ENCODE results near the gene NRTN. TPM values are rescaled to one million over a fixed set of nuclear protein-coding genes. Genes with fewer than 3 reads are reported as not detected.
A peak's percentile ranks its signal among the peaks of the same experiment; 100 is the strongest.

The NRTN gene
- total RNA-seq, 1 donor: not detected

DNA sequence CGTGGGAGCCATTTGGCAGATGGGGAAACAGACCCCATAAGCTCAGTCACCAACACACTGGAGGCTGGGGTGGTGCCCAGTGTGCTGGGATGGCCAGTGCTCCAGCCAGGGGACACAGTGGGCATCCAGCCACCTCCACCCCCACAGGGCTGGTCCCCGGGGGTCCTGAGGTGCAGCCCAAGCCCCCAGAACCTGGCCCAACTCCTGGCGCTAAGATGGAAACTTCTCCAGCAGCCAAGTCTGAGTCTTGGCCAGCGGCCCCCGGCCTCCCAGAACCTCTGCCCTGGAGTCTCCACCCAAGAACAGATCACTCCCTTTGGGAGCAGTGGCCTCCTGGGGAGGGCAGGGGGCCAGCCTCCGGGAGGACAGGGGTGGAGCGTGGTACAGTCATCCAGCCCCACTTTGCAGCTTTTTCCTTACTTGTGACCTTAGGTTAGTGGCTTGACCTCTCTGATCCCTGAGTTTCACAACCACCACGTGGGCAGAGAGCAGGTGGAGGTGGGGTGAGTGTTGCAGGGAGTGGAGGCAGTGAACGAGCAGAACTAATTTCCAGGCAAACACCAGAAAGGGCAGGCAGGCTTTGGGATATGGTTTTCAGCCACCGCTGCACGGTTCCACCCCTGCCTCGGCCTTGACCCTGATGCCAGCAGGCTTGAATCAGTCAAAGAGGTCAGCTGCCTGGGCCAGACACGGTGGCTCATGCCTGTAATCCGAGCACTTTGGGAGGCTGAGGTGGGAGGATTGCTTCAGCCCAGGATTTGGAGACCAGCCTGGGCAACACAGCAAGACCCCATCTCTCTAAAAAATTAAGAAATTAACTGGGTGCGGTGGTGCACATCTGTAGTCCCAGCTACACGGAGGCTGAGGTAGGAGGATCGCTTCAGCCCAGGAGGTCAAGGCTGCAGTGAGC, 4.3 kb upstream of the NRTN start:
- DNase-seq (ENCODE audit: low read depth): no peak
- H3K4me3 ChIP-seq (ENCODE audit: low read depth, low read length): no peak overlapping the region
- TF ChIP-seq, protein P1, sequence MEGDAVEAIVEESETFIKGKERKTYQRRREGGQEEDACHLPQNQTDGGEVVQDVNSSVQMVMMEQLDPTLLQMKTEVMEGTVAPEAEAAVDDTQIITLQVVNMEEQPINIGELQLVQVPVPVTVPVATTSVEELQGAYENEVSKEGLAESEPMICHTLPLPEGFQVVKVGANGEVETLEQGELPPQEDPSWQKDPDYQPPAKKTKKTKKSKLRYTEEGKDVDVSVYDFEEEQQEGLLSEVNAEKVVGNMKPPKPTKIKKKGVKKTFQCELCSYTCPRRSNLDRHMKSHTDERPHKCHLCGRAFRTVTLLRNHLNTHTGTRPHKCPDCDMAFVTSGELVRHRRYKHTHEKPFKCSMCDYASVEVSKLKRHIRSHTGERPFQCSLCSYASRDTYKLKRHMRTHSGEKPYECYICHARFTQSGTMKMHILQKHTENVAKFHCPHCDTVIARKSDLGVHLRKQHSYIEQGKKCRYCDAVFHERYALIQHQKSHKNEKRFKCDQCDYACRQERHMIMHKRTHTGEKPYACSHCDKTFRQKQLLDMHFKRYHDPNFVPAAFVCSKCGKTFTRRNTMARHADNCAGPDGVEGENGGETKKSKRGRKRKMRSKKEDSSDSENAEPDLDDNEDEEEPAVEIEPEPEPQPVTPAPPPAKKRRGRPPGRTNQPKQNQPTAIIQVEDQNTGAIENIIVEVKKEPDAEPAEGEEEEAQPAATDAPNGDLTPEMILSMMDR (IDR thresholded peaks at IDR 0.05; ENCODE audit: insufficient read depth, low read depth, low read length): no peak

DNA sequence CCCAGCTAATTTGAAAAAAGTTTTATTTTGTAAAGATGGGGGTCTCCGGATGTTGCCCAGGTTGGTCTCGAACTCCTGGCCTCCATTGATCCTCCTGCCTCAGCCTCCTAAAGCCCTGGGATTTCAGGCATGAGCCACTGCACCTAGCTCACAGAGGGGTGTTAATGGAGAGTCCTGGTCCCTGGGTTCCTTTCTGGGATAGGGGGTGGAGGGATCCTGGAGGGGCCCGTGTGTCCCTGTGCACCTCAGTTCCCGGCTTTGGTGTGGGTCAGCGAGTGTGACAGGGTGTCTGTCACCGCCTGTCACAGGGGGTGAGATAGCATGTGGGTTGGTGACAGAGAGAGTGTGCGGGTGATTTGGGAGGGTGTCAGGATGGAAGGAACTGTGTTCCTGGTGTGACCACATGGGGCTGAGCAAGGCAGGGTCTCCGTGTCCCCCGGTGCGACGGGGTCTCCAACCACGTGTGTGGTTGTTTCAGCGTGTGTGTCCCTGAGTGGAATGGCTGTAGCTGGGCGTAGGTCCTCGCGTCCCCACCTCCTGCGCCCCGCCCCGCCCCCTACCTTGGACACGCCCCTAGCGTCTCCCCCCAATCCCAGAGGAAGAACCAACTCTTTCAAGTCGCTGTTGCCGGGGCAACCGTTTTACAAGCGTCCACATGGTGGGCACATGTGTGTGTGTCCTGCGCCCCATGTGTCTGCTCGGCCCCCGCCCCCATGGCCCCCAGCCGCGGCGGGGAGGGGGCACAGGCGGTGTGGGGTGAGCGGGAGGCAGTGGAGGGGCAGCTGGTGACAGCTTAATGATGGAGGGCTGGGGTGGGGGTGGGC, 2.9 kb upstream of the NRTN start:
- TF ChIP-seq, protein P1 (IDR thresholded peaks at IDR 0.05; ENCODE audit: insufficient read depth, low read depth, low read length): no peak
- peak; percentile 58 for DNase-seq (ENCODE audit: low read depth)
- H3K4me3 ChIP-seq (ENCODE audit: low read depth, low read length): no peak overlapping the region

DNA sequence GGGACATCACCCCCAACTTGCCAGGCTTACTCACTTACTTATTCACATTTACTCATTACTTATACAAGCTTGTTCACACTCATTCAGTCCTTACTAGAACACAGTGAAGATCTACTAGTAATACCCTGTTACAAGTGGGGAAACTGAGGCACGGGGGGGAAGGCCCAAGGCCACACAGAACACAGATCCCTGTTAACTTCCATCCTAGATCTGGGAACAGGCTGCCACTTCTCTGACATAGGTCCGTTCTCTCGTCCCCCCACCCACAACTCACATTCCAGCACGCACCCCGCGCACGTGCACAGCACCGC, 1.5 kb upstream of the NRTN start:
- H3K4me3 ChIP-seq (ENCODE audit: low read depth, low read length): peak overlapping the region; percentile 41
- DNase-seq (ENCODE audit: low read depth): no peak
- TF ChIP-seq, protein P1 (IDR thresholded peaks at IDR 0.05; ENCODE audit: insufficient read depth, low read depth, low read length): no peak

DNA sequence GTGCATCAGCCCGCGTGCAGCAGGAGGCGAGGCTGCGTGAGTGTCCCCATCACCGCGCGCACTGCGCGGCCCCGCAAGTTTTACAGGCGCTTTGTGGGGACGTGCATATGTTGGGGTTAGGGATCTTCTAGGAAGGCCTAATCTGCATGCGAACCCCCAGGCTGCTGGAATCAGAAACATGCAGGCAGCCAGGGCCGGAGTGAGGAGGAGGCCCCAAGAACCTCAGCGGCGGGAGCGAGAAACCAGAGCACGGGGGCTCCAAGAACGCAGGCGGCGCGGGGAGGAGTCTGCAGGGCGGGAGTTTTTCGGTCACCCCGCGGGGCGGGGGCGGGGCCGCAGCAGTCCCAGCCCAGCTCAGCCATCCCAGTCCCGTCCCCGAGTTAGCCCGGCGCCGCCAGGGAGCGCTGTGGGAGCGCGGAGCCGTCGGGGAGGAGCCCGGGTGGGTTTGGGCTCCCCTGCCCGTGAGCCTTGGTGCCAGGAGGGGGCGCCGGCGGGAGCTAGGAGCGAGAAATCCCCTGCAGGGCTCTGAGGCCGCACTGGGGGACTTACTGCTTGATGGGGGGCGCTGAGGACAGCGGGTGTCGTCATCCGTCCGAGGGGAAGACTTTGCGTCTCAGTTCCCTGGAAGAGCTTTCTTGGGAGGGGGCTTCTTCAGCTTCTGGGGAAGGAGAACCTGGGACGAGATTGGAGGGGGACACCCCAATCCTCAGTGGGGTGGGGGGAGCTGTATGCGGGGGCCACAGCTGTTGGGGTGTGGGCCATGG, 933 bp upstream of the NRTN start:
- TF ChIP-seq, protein P1 (IDR thresholded peaks at IDR 0.05; ENCODE audit: insufficient read depth, low read depth, low read length): peak; percentile 99
- peak overlapping the region; percentile 41 for H3K4me3 ChIP-seq (ENCODE audit: low read depth, low read length)
- peak; percentile 87 for DNase-seq (ENCODE audit: low read depth)

DNA sequence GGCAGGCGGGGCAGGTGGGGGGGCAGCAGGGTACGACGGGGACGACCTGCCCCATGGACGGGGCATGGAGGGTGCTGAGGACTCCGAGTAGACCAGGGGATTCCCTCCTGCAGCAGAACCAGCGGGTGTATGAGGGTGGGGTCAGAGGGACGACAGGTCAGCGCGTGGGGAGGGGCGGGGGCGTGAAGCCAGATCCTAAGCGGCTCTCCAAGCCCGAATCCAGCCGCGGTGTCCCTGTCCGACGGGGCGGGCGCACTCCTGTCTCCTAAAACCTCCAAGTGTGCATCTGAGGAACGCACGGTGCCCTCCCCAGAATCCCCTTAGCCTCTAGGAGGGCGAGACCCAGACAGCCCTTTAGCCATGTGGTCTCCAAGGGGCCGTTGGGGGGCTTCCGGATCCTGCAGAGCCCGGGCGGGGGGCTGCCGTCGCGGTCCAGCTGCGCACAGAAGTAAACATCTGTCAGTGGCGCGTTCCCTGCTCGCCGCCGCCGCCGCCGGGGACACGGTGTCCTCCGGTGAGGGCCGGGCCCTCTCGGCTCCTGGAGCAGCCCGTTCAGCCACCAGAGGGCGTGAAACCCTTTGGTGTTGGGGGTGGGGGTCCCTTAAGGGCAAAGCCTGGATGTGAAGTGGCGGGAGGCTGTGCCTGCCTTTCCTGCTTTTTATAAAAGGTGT, 730 bp downstream of the NRTN start:
- peak; percentile 56 for DNase-seq (ENCODE audit: low read depth)
- TF ChIP-seq, protein P1 (IDR thresholded peaks at IDR 0.05; ENCODE audit: insufficient read depth, low read depth, low read length): peak; percentile 76
- peak overlapping the region; percentile 32 for H3K4me3 ChIP-seq (ENCODE audit: low read depth, low read length)

DNA sequence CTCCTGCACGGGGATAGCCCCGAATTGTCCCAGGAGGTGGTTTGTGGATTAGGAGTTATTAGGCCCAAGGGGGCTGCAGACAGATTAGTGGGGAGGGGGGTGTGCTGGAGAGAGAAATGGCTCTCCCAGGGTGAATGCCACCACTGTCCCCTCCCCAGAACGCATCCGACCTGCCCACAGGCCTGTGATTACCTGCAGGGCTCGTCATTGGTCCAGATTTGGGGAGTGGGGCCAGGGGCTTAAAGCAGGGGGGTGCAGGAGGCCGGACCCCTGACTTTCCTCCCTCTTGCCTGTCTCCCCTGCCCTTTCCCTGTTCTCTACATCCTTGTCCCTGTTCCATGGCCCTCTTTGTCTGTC, 1.2 kb downstream of the NRTN start:
- TF ChIP-seq, protein P1 (IDR thresholded peaks at IDR 0.05; ENCODE audit: insufficient read depth, low read depth, low read length): no peak
- no peak for DNase-seq (ENCODE audit: low read depth)
- H3K4me3 ChIP-seq (ENCODE audit: low read depth, low read length): no peak overlapping the region

Measured in fibroblast of villous mesenchyme (primary cell).